Heart right ventricle (tissue), 16 donors: ENCODE results near the gene CBFA2T2. TPM values are rescaled to one million over a fixed set of nuclear protein-coding genes. Genes with fewer than 3 reads are reported as not detected.

ENCODE experiments used
- ATAC-seq, 8 donors: fragments of 200-7000 bp; cut with Tn5 transposase; one replicate each; pipeline ENCODE4 v1.9.1; 2020; ENCODE audit warnings: mild to moderate bottlenecking in 8 of 8, moderate library complexity in 8 of 8, moderate number of reproducible peaks in 1 of 8
- DNase-seq, 2 donors: peaks; one replicate each; pipeline ENCODE4 v3.0.0-alpha.2; 2020
- H3K27ac ChIP-seq, 10 donors: fragments of 200-600 bp; sonication (generic) in 2 of 10; one replicate each; pipeline versions ENCODE4 v1.5.0 to v1.8.0; 2020 to 2022; ENCODE audit warnings: mild to moderate bottlenecking in 3 of 10
- H3K27me3 ChIP-seq, 7 donors: fragments of 200-600 bp; one replicate each; pipeline ENCODE4 v1.8.0; 2021 to 2022; ENCODE audit warnings: mild to moderate bottlenecking in 2 of 7
- H3K36me3 ChIP-seq, 9 donors: fragments of 200-600 bp; sonication (generic) in 1 of 9; one replicate each; pipeline versions ENCODE4 v1.5.0 to v1.8.0; 2020 to 2022; ENCODE audit warnings: mild to moderate bottlenecking in 2 of 9
- H3K4me1 ChIP-seq, 9 donors: fragments of 200-600 bp; sonication (generic) in 1 of 9; one replicate each; pipeline versions ENCODE4 v1.5.0 to v1.8.0; 2020 to 2022; ENCODE audit warnings: mild to moderate bottlenecking in 4 of 9
- H3K4me3 ChIP-seq, 10 donors: fragments of 200-600 bp; sonication (generic) in 2 of 10; one replicate each; pipeline versions ENCODE4 v1.5.0 to v1.8.0; 2020 to 2022; ENCODE audit warnings: mild to moderate bottlenecking in 7 of 10, moderate library complexity in 2 of 10
- H3K9me3 ChIP-seq, 11 donors: fragments of 200-600 bp in 10 of 11; sonication (generic) in 2 of 11; one replicate each; pipeline versions ENCODE4 v1.5.0 to v1.8.0; 2013 to 2022; ENCODE audit warnings: mild to moderate bottlenecking in 2 of 11, control low read depth in 1 of 11, moderate library complexity in 1 of 11
- WGBS, 2 donors: extraction: QIAGEN DNeasy Blood & Tissue Kit; methylation state at CpG; one replicate each; pipeline ENCODE4 v1.1.7; 2013; ENCODE audit warnings: inconsistent platforms in 1 of 2; 5-methylcytosine and 5-hydroxymethylcytosine counted together
- intact Hi-C, 10 donors: fragments of 100-400 bp; cut with DNase I; formaldehyde crosslinking; loops; one replicate each; pipeline versions ENCODE4 v1.11.1 to v1.14.2; 2022
- polyA plus RNA-seq, 2 donors: library from polyadenylated mRNA; stranded (reverse); fragments of 200-250 nt; gene quantifications; one replicate each; pipeline ENCODE4 v1.2.3, GENCODE V29; 2013
- total RNA-seq, 10 donors: library from RNA; stranded (reverse); fragmentation: NEBNext Ultra II Directional in 3 of 10; extraction: Animal tissue kit (Norgen Biotek cat#: 25700) in 3 of 10; gene quantifications; one replicate each; pipeline versions ENCODE4 v1.2.1 to v1.2.4, GENCODE V29; 2021 to 2023
- TF ChIP-seq, protein P1 (sequence below), 9 donors: fragments of 200-600 bp; sonication (generic) in 2 of 9; IDR thresholded peaks; one replicate each; pipeline versions ENCODE4 v1.5.0 to v1.8.0; 2021 to 2022; ENCODE audit warnings: antibody characterized with exemption in 9 of 9, mild to moderate bottlenecking in 5 of 9, moderate library complexity in 1 of 9
- donor health status: Arrhythmogenic right ventricular cardiomyopathy.
- donor health status: ischemic (EF 13 %, LVEDD 7.1; RV severe dilation, severe dysfunction).
- donor health status: healthy with polysubstance abuse.
- donor health status: DM: no; HTN: yes; CAD: no.
- donor health status: DM: no; HTN: no; CAD: no.
- donor health status: ischemic (EF 25% LVEDD 6.9; RV normal size, moderate dysfunction).
- donor health status: ischemic (EF 25% LVEDD 5.7; RV mildly dilated, moderate dysfunction).
- donor health status: healthy.
- donor health status: DM: yes; HTN: yes; CAD: no.
- donor health status: Ischemic cardiomyopathy.
- donor health status: ischemic (EF 35%, LVEDD 5.7; RV mildly dilated, moderate dysfunction).
- donor health status: nonischemic (EF 11% LVEDD 7.7; RV severe dilation, severe dysfunction).
- donor health status: DM: yes; HTN: yes; CAD: no.
- donor health status: PGD.
- donor health status: ischemic (EF 29% LVEDD 5.4; RV normal size, mild dysfunction).
- donor health status: nonischemic (EF 23%, LVEDD 6.1; RV moderate dilation, normal function).

Gene CBFA2T2
- total and polyA plus RNA-seq, 12 donors, result 3.5 to 13.3 (median 11.3) TPM

DNA sequence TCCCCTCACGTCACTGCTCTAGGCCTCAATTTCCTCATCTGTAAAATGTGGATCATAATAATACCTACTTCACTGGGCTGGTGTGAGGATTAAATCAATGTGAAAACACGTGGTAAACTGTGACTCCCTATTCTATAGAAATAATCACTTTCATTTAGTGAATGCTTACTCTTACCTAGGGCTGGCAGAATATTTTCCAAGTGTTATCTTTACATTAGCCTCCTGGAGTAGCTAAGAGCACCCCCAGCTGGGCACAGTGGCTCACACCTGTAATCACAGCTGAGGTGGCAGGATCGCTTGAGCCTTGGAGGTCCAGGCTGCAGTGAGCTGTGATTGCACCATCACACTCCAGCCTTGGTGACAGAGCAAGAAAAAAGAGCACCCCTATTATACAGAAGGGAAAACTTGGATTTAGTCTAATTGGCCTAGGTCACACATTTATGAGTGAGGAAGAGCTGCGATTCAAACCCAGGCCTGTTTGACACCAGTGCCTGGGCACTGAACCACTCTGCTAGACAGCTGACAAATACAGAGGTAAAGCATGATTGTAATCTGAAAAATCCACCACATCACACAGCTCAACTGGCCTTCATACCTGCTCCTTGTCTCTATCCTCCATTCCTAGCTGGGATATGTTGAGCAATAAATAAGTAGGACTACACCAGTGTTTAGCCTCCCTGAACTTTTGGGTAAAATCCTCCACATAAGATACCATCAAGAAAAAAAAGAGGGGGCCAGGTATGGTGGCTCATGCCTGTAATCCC lies 44.9 kb upstream of the CBFA2T2 start:
- DNase-seq (peak in 1 of 2 donors; percentile 23), ATAC-seq (peak in 4 of 8 donors; percentile 26 to 48 (median 32))
- intact Hi-C loops, result loop anchor here in 2 of 10 donors (1.0 to 5.0 kb wide), 3 partner anchors 29 to 50 kb away; partner anchors contain the start of gene CDK5RAP1 (in 1 of the 2)
- no peaks in the 10 kb centered on the region for H3K36me3 ChIP-seq
- H3K9me3 ChIP-seq, result peaks cover 0 to 3% (median 0%) of the 10 kb centered on the region in 11 donors
- H3K4me1 ChIP-seq, result peaks cover 0 to 40% (median 13%) of the 10 kb centered on the region in 9 donors
- WGBS, 2 donors, result 54 to 56% methylated on average over 4 of the region's 4 CpGs
- H3K27ac ChIP-seq, result peak overlapping the region in 7 of 10 donors; percentile 78 to 93 (median 90)
- H3K4me3 ChIP-seq, result peak overlapping the region in 6 of 10 donors; percentile 55 to 81 (median 73)
- TF ChIP-seq, protein P1, sequence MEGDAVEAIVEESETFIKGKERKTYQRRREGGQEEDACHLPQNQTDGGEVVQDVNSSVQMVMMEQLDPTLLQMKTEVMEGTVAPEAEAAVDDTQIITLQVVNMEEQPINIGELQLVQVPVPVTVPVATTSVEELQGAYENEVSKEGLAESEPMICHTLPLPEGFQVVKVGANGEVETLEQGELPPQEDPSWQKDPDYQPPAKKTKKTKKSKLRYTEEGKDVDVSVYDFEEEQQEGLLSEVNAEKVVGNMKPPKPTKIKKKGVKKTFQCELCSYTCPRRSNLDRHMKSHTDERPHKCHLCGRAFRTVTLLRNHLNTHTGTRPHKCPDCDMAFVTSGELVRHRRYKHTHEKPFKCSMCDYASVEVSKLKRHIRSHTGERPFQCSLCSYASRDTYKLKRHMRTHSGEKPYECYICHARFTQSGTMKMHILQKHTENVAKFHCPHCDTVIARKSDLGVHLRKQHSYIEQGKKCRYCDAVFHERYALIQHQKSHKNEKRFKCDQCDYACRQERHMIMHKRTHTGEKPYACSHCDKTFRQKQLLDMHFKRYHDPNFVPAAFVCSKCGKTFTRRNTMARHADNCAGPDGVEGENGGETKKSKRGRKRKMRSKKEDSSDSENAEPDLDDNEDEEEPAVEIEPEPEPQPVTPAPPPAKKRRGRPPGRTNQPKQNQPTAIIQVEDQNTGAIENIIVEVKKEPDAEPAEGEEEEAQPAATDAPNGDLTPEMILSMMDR (IDR thresholded peaks at IDR 0.05), result peak in 7 of 9 donors; percentile 26 to 55 (median 43)
- H3K27me3 ChIP-seq, result peaks cover 0 to 5% (median 0%) of the 10 kb centered on the region in 7 donors

DNA sequence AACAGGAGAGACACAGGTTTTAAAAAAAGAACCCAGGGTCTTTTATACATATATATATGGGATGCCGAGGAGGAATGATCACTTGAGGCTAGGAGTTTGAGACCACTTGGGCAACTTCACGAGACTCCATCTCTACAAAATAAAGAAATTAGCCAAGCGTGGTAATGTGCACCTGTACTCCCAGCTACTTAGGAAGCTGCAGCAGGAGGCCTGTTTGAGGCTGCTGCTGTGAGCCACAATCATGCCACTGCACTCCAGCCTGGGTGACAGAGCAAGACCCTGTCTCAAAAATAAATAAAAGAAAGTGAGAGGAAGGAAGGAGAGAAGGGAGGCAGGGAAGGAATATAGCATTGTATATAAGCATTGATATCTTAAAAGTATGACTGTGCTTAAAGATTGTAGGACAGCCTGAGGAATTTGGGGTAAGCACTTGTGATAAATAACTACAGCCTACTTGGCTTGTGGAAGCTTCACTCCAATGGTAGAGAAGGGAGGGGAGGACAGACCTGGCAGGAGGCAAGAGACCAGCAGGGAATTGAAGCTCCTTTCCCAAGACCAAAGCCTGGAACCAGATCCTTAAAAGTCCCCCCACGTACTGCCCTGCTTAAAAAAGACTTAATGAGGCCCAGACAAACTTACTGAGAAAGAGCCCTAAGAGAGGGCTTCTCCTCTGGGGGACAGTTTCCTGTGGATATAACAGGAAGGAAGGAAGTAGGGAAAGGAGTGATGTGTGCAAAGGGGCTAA lies 43.8 kb upstream of the CBFA2T2 start:
- DNase-seq (no peak), ATAC-seq (no peak)
- Histone ChIP-seq H3K4me1 (peaks cover 0 to 30% (median 13%) of the 10 kb centered on the region in 9 donors), H3K4me3 (no peak overlapping the region), H3K9me3 (peaks cover 0 to 3% (median 0%) of the 10 kb centered on the region in 11 donors), H3K27me3 (peaks cover 0 to 5% (median 0%) of the 10 kb centered on the region in 7 donors), H3K36me3 (no peaks in the 10 kb centered on the region), H3K27ac (no peak overlapping the region)
- TF ChIP-seq, protein P1 (IDR thresholded peaks at IDR 0.05), result no peak
- intact Hi-C loops, result loop anchor here in 1 of 10 donors (2.0 kb wide), 1 partner anchor 51 kb away; no protein-coding TSS in a partner anchor
- WGBS, 2 donors, result 86 to 89% methylated on average over 4 of the region's 4 CpGs

DNA sequence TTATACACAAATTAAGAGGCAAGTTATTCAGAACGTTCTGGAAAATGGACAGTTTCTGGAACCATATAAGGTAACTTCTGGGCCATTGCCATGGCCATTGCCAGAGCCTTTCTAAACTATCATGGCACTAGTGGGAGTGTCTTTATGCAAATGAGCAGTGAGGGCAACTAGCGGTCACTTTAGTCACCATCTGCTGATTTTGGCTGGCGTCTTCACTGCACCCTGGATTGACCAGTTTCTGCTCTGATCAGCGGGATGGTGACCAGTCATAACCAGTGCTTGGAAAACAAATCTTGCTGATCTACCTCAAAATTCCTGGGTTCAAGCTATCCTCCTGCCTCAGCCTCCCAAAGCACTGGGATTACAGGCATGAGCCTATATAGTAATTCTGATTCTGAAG lies 39.0 kb upstream of the CBFA2T2 start:
- H3K9me3 ChIP-seq, result peaks cover 0 to 3% (median 0%) of the 10 kb centered on the region in 11 donors
- TF ChIP-seq, protein P1 (IDR thresholded peaks at IDR 0.05), result no peak
- no peak for ATAC-seq
- WGBS, 2 donors, result 66 to 77% methylated on average over 4 of the region's 4 CpGs
- no peak overlapping the region for H3K27ac ChIP-seq
- intact Hi-C loops, result loop anchor here in 1 of 10 donors (10.0 kb wide), 1 partner anchor 204 kb away; no protein-coding TSS in a partner anchor
- no peaks in the 10 kb centered on the region for H3K4me1 ChIP-seq
- H3K36me3 ChIP-seq, result no peaks in the 10 kb centered on the region
- H3K27me3 ChIP-seq, result no peaks in the 10 kb centered on the region
- H3K4me3 ChIP-seq, result no peak overlapping the region
- no peak for DNase-seq
